ENCODE measurements around the gene PANK1. TPM values are rescaled to one million over a fixed set of nuclear protein-coding genes. Genes with fewer than 3 reads are reported as not detected.

The PANK1 gene
- polyA plus RNA-seq, 1 of the 3 experiments (the other 2 are of a cell fraction): 4.2 TPM

GRCh38 chr10:89624020-89624419 lies 21.0 kb downstream of the PANK1 start:
- no peaks in the 10 kb centered on the region for H3K36me3 ChIP-seq (replicated peaks in 1 of 2; ENCODE audit: control insufficient read depth in 1 of 2, insufficient read depth in 2 of 2, low read length in 1 of 2)
- H3K4me3 ChIP-seq (ENCODE audit: low read depth in 2 of 2, low read length in 1 of 2): no peak overlapping the region
- H3K27me3 ChIP-seq (ENCODE audit: insufficient read depth): no peaks in the 10 kb centered on the region
- H3K4me1 ChIP-seq (ENCODE audit: control insufficient read depth in 1 of 2, insufficient read depth in 2 of 2, low read depth in 1 of 2, low read length in 1 of 2): peaks cover 0 to 4% of the 10 kb centered on the region in 2 experiments; a peak in 2 of 4 replicates
- CTCF ChIA-PET: no interaction called here
- no peaks in the 10 kb centered on the region for H3F3A ChIP-seq (replicated peaks; ENCODE audit: insufficient read depth)
- H3K4me2 ChIP-seq: no peak overlapping the region
- peaks cover 5% of the 10 kb centered on the region; the same call in 1 of the 2 replicates for H3K79me2 ChIP-seq (ENCODE audit: insufficient read depth)
- no peak for TF ChIP-seq NFIC (IDR thresholded peaks at IDR 0.05; ENCODE audit: borderline replicate concordance)
- no peak for TF ChIP-seq EP300 (IDR thresholded peaks at IDR 0.05; ENCODE audit: borderline replicate concordance in 1 of 2, low read depth in 1 of 2, low read length in 1 of 2)
- DNase-seq: no peak
- no peaks in the 10 kb centered on the region for H4K20me1 ChIP-seq (ENCODE audit: insufficient read depth)
- H2AFZ ChIP-seq (ENCODE audit: low read depth): no peak overlapping the region
- no peak overlapping the region for H3K27ac ChIP-seq (ENCODE audit: low read depth in 2 of 2, low read length in 1 of 2)
- WGBS (ENCODE audit: low lambda C conversion rate): 92% methylated on average over 4 of the region's 4 CpGs
- no peaks in the 10 kb centered on the region for H3K9me2 ChIP-seq
- no peaks in the 10 kb centered on the region for H3K9me3 ChIP-seq
- no peak overlapping the region for H3K9ac ChIP-seq
- POLR2A ChIA-PET: no interaction called here

- Histone ChIP-seq H2AFZ (ENCODE audit: low read depth) (no peak overlapping the region), H3K9me3 (no peaks in the 10 kb centered on the region; the same call in 1 of the 2 replicates), H3K79me2 (ENCODE audit: insufficient read depth) (peaks cover 2% of the 10 kb centered on the region; the same call in 1 of the 2 replicates), H3K4me1 (ENCODE audit: control insufficient read depth in 1 of 2, insufficient read depth in 2 of 2, low read depth in 1 of 2, low read length in 1 of 2) (peaks cover 0 to 4% of the 10 kb centered on the region in 2 experiments; a peak in 2 of 4 replicates), H3K9me2 (no peaks in the 10 kb centered on the region), H4K20me1 (ENCODE audit: insufficient read depth) (no peaks in the 10 kb centered on the region), H3K9ac (no peak overlapping the region), H3K27me3 (ENCODE audit: insufficient read depth) (no peaks in the 10 kb centered on the region), H3K36me3 (replicated peaks in 1 of 2; ENCODE audit: control insufficient read depth in 1 of 2, insufficient read depth in 2 of 2, low read length in 1 of 2) (no peaks in the 10 kb centered on the region), H3K4me3 (ENCODE audit: low read depth in 2 of 2, low read length in 1 of 2) (no peak overlapping the region), H3K27ac (ENCODE audit: low read depth in 2 of 2, low read length in 1 of 2) (no peak overlapping the region), H3K4me2 (no peak overlapping the region), H3F3A (replicated peaks; ENCODE audit: insufficient read depth) (no peaks in the 10 kb centered on the region)
- DNase-seq: no peak
- no peak for TF ChIP-seq RAD21 (IDR thresholded peaks at IDR 0.05; ENCODE audit: low read length)
- no peak for TF ChIP-seq USF2 (IDR thresholded peaks at IDR 0.05; ENCODE audit: borderline replicate concordance, low read depth, low read length)
- TF ChIP-seq FOSL2 (IDR thresholded peaks at IDR 0.05; ENCODE audit: borderline replicate concordance, low read depth): no peak
- no peak for TF ChIP-seq ELF1 (IDR thresholded peaks at IDR 0.05)
- TF ChIP-seq IRF3 (IDR thresholded peaks at IDR 0.05; ENCODE audit: low read depth, low read length): no peak
- TF ChIP-seq CHD2 (IDR thresholded peaks at IDR 0.05; ENCODE audit: low read length, partially characterized antibody): no peak
- TF ChIP-seq ZBTB33 (IDR thresholded peaks at IDR 0.05; ENCODE audit: borderline replicate concordance, low read depth): no peak
- TF ChIP-seq TAF1 (IDR thresholded peaks at IDR 0.05; ENCODE audit: borderline replicate concordance, low read depth, low read length): no peak
- TF ChIP-seq EZH2phosphoT487 (IDR thresholded peaks at IDR 0.05; ENCODE audit: borderline replicate concordance, low read depth): no peak
- TF ChIP-seq NFIC (IDR thresholded peaks at IDR 0.05; ENCODE audit: borderline replicate concordance): no peak
- no peak for TF ChIP-seq SMC3 (IDR thresholded peaks at IDR 0.05; ENCODE audit: low read depth, low read length)
- no peak for TF ChIP-seq RCOR1 (IDR thresholded peaks at IDR 0.05; ENCODE audit: low read length)
- no peak for TF ChIP-seq EP300 (IDR thresholded peaks at IDR 0.05; ENCODE audit: borderline replicate concordance in 1 of 2, low read depth in 1 of 2, low read length in 1 of 2)
- TF ChIP-seq MAX (IDR thresholded peaks at IDR 0.05; ENCODE audit: low read depth): no peak
- TF ChIP-seq TCF12 (IDR thresholded peaks at IDR 0.05): no peak
- ChIA-PET POLR2A (no interaction called here), CTCF (no interaction called here)
Measured at GRCh38 chr10:89622151-89622550, 22.9 kb downstream of the PANK1 start.
